NCI-H1092 treated with DMSO at 0.1 percent for 48 hours (cell line): Measurements from ENCODE around the gene LACC1.
A peak's percentile ranks its signal among the peaks of the same experiment; 100 is the strongest.

ENCODE experiments used
- DNase-seq: peaks from one replicate; lab custom pipeline; 2025; lab: John Stamatoyannopoulos, UW

Gene LACC1

DNA sequence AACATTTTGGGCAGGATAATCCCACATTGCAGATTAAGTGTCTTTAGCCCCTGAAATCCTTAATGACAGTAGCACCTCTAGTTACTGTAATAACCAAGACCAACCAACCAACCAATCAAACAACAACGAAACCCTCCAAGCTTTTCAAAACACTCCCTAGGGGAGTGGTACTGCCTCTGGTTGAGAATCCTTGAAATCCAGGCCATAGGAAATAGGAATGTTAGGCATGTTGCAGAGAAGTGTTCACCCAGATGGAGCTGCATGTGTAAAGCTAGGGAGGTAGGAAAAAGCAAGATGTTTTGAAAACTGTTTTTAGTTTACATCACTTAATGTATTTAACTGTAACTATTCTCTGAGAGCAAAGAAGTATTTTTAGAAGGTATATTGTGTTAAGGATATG lies 4.5 kb downstream of the LACC1 start:
- DNase-seq, result no peak

DNA sequence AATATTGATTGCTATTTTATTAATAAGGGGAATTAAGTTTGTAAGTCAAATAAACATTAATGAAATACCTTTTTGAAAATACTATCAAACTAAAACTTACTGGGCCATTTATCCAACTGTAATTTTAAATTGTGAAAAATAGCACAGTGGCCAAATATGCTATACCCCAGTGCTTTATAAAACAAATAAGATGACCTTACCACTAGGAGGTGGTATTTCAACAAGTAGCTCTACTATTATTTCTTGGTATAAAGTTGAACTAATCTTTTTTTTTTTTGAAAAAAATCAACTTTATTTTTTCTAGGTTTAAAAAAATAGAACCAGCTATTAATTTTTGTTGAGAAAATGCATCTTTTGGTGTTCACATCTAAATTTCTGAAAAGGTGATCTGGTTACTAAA lies 14.7 kb downstream of the LACC1 start:
- DNase-seq, result no peak

DNA sequence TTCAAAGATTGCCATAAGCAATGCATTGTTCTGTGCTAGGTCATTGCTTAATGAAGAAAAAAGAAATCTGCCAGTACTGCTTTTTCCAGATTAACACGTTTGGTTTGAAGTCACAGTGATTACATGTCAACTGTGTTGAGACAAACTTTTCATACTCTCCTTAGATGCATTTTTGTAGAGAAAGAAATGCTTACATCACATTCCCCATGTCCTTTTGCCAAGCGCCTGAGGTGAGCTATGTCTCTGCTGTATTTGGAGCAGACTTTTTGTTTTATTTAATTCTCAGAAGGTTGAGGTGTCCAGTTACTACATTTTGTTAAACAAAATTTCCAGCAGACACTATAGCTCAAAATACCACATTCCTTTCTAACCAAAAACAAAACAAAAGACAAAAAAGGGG lies 16.2 kb downstream of the LACC1 start:
- DNase-seq, result no peak

GRCh38 chr13:43905435-43906031 lies 25.8 kb downstream of the LACC1 start:
- peak; percentile 57 for DNase-seq

- peak; percentile 29 for DNase-seq
Observed at GRCh38 chr13:43908156-43909126, 28.7 kb downstream of the LACC1 start.

GRCh38 chr13:43910856-43911255 lies 31.2 kb downstream of the LACC1 start:
- DNase-seq, result no peak

GRCh38 chr13:43911278-43911677 lies 31.6 kb downstream of the LACC1 start:
- DNase-seq, result no peak

DNA sequence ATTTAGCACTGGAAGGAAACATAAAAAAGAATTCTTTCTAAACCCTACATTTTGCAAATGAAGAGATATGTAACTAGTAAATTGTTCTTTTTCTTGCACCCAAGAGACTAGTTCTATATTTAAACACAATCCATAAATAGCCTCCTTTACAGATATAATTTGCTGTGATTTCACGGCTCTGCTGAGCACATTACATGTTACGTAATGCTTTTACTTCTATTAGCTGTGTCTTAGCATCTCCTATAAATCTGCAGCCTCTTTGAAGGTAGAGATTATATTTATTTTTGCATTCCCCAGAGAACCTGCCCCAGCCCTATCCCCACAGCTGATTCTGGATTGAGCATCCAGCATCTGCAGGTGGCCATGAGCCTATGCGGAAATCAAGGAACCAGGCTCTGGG lies 32.2 kb downstream of the LACC1 start:
- DNase-seq, result no peak

DNA sequence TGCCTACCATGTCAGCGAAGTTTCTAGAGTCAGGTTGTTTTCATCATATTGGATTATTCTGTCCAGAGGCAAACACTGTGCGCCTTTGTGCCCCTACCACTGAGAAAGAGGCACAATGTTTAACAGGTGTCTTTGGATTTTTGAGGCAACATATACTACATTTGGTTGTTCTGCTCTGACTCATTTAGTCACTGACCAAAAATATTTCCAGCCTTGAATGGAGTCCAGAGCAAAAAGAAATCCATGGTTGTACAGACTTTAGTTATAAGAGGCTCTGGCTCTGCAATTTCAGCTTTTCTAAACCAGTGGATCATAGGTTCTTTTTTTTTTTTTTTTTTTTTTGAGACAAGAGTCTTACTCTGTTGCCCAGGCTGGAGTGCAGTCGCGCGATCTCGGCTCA lies 35.7 kb downstream of the LACC1 start:
- no peak for DNase-seq

- no peak for DNase-seq
Observed at GRCh38 chr13:43916828-43917227, 37.1 kb downstream of the LACC1 start.

- no peak for DNase-seq
Observed at GRCh38 chr13:43918636-43919035, 38.9 kb downstream of the LACC1 start.

GRCh38 chr13:43920965-43921674 lies 41.4 kb downstream of the LACC1 start:
- DNase-seq, result no peak

- DNase-seq, result no peak
Observed at GRCh38 chr13:43924549-43925245, 45.0 kb downstream of the LACC1 start.

DNA sequence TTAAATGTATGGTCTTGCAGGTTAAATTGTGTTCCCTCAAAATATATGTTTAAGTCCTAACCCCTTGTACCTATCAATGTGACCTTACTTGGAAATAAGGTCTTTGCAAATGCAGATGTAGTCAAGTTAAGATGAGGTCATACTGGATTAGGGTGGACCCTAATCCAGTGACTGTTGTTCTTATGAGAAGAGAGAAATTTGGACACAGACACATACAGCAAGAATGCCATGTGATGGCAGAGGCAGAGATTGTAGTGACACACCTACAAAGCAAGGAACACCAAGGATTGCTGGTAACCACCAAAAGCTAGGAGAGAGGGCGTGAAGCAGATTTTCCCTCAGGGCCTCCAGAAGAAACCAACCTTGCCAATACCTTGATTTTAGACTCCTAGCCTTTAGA lies 50.2 kb downstream of the LACC1 start:
- DNase-seq, result no peak

DNA sequence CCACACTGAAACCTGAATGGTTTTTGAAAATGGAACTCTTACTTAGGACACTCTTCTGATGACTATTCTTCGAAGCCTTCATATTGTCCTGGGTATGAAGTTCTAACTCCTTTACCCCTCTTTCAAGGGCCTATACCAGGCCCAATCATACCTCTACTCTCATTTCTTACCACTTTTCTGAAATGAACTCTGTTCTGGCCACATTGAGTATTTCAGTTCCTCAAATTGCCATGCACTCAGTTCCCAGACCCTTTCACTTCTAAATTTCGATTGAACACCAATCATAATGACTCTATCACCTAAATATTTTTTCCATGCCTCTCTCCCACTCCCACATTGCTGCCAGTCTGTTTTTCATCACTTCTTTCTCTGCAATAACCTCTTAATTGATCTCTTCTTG lies 53.7 kb downstream of the LACC1 start:
- no peak for DNase-seq

GRCh38 chr13:43934273-43934672 lies 54.6 kb downstream of the LACC1 start:
- DNase-seq, result no peak

DNA sequence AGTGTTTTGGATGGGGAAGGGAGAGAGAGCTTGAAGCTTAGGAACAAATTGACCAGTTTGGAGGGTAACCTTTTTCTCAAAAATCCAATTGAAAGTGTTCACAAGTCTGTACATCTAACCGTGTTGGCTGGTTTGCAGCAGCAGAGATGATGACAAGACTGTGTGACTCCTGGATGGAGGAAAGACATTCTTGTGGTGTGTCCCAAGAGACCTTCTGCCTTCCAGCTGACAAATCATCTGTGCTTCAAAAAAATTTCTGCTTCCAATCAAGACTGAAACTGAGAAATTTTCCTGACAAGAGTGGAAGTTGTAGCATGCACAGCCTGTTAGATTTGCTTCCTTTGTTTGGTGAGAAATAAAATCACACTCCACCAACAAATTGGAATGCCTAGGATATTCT lies 56.2 kb downstream of the LACC1 start:
- no peak for DNase-seq

DNA sequence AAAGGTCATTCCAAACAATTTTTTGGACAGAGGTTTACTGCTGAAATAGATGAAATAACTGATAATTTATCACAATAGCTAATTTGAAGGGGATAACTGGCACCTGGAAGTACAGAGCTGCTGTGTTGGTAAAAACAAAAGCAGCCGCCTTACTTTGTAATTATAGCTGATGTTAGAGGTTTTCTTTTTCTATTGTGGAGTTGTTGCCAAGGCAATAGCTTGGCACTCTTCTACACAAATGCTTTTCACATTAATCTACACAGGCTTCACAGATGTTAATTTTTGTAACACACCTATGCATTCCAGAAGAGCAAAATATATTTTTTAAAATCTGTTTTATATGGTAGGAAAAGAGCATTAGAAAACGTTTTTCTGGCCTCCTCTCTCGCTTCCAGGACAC lies 56.9 kb downstream of the LACC1 start:
- DNase-seq, result no peak

- no peak for DNase-seq
Observed at GRCh38 chr13:43937839-43938238, 58.1 kb downstream of the LACC1 start.

DNA sequence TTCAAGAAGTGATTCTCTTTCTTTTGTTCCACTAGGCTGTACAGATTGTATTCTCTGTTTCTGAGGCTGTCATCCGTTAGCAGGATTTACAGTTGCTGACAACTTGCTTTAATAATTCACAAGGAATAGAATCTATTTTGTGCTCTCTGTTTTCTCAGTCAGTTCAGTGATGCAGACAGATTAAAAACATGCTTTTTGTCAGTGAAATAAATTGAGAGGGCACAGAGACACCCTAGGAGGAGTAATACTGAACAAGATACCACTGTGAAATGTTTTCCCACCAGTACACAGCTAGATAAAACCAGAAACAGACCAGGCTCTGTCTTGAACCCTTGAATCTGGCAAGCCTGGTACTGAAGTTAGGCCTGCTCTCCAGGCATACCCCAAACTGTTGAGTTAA lies 58.7 kb downstream of the LACC1 start:
- no peak for DNase-seq

- DNase-seq, result no peak
Observed at GRCh38 chr13:43939086-43939485, 59.4 kb downstream of the LACC1 start.

- DNase-seq, result no peak
Observed at GRCh38 chr13:43942286-43942685, 62.6 kb downstream of the LACC1 start.
